HG03571 (cell line): ENCODE data around the gene TTN.

Source experiments
- ATAC-seq: cut with Tn5 transposase; IDR thresholded peaks from one replicate; pipeline ENCODE4 v1.9.1; 2021; ENCODE audit not compliant: unreplicated experiment

The TTN gene

GRCh38 chr2:178807227-178808008, at the start of gene TTN:
Gene TTN (minus strand): TSS chr2:178807423. CDS start chr2:178804642, 2,781 bp downstream.
- no peak for ATAC-seq

- ATAC-seq, result no peak
Measured at GRCh38 chr2:178855151-178855550, 47.9 kb upstream of the TTN start.

GRCh38 chr2:178848335-178848734, 41.1 kb upstream of the TTN start:
- ATAC-seq, result no peak

- ATAC-seq, result no peak
Measured at GRCh38 chr2:178846458-178846802, 39.2 kb upstream of the TTN start.

GRCh38 chr2:178845566-178846457, 38.6 kb upstream of the TTN start:
- no peak for ATAC-seq

- no peak for ATAC-seq
Measured at GRCh38 chr2:178844701-178845100, 37.5 kb upstream of the TTN start.

- no peak for ATAC-seq
Measured at GRCh38 chr2:178844269-178844668, 37.0 kb upstream of the TTN start.

- no peak for ATAC-seq
Measured at GRCh38 chr2:178843697-178844096, 36.5 kb upstream of the TTN start.

- ATAC-seq, result no peak
Measured at GRCh38 chr2:178836807-178837206, 29.6 kb upstream of the TTN start.

GRCh38 chr2:178834086-178834485, 26.9 kb upstream of the TTN start:
- no peak for ATAC-seq

- no peak for ATAC-seq
Measured at GRCh38 chr2:178833382-178833781, 26.2 kb upstream of the TTN start.

GRCh38 chr2:178830451-178830850, 23.2 kb upstream of the TTN start:
- no peak for ATAC-seq

GRCh38 chr2:178829981-178830380, 22.8 kb upstream of the TTN start:
- no peak for ATAC-seq

- ATAC-seq, result no peak
Measured at GRCh38 chr2:178829299-178829960, 22.2 kb upstream of the TTN start.

- ATAC-seq, result no peak
Measured at GRCh38 chr2:178828486-178828881, 21.3 kb upstream of the TTN start.

GRCh38 chr2:178827739-178828485, 20.7 kb upstream of the TTN start:
- ATAC-seq, result no peak

- no peak for ATAC-seq
Measured at GRCh38 chr2:178827111-178827510, 19.9 kb upstream of the TTN start.

- no peak for ATAC-seq
Measured at GRCh38 chr2:178825183-178825582, 18.0 kb upstream of the TTN start.

GRCh38 chr2:178824181-178824580, 17.0 kb upstream of the TTN start:
- no peak for ATAC-seq

- ATAC-seq, result no peak
Measured at GRCh38 chr2:178819992-178820391, 12.8 kb upstream of the TTN start.
